Tibial artery (tissue), 4 donors: ENCODE results near the gene B4GALT1.
A peak's percentile ranks its signal among the peaks of the same experiment; 100 is the strongest.

Source experiments
- DNase-seq, 2 donors: peaks; one replicate each; pipeline ENCODE4 v3.0.0-alpha.2; 2019
- H3K27ac ChIP-seq, 2 donors: fragments of 200-600 bp; sonication (generic) in 1 of 2; 1 replicate in 1 of 2; 2 replicates in 1 of 2; pipeline ENCODE4 v1.5.1; 2018 to 2019; ENCODE audit warnings: mild to moderate bottlenecking in 1 of 2
- H3K27me3 ChIP-seq, 2 donors: fragments of 200-600 bp; sonication (generic) in 1 of 2; one replicate each; pipeline versions ENCODE4 v1.5.1 to v1.6.0; 2016 to 2019
- H3K36me3 ChIP-seq, 3 donors: fragments of 200-600 bp; sonication (generic) in 2 of 3; one replicate each; pipeline ENCODE4 v1.5.1; 2016 to 2019; ENCODE audit warnings: mild to moderate bottlenecking in 2 of 3
- H3K4me1 ChIP-seq, 4 donors: fragments of 200-600 bp; sonication (generic) in 2 of 4; 1 replicate in 3 of 4; 2 replicates in 1 of 4; pipeline ENCODE4 v1.5.1; 2016 to 2019
- H3K4me3 ChIP-seq, 2 donors: fragments of 200-600 bp; sonication (generic) in 1 of 2; 1 replicate in 1 of 2; 2 replicates in 1 of 2; pipeline ENCODE4 v1.5.1; 2018 to 2019; ENCODE audit warnings: mild to moderate bottlenecking in 2 of 2
- H3K9me3 ChIP-seq, 3 donors: fragments of 200-600 bp; sonication (generic) in 1 of 3; one replicate each; pipeline ENCODE4 v1.5.1; 2016 to 2019
- intact Hi-C: fragments of 100-400 bp; cut with DNase I; formaldehyde crosslinking; loops from one replicate; pipeline ENCODE4 v1.15.0; 2023; ENCODE audit warnings: low total_unique reads
- TF ChIP-seq, protein P1 (sequence below), 2 experiments: fragments of 200-600 bp in 1 of 2; fragments of 450-650 bp in 1 of 2; IDR thresholded peaks; one replicate each; pipeline ENCODE4 v1.5.1; 2017 to 2019; ENCODE audit warnings: antibody characterized with exemption in 2 of 2, mild to moderate bottlenecking in 1 of 2, moderate library complexity in 1 of 2

The B4GALT1 gene

GRCh38 chr9:33175649-33176325, 8.7 kb upstream of the B4GALT1 start:
- H3K27ac ChIP-seq, result no peak overlapping the region
- TF ChIP-seq, protein P1, sequence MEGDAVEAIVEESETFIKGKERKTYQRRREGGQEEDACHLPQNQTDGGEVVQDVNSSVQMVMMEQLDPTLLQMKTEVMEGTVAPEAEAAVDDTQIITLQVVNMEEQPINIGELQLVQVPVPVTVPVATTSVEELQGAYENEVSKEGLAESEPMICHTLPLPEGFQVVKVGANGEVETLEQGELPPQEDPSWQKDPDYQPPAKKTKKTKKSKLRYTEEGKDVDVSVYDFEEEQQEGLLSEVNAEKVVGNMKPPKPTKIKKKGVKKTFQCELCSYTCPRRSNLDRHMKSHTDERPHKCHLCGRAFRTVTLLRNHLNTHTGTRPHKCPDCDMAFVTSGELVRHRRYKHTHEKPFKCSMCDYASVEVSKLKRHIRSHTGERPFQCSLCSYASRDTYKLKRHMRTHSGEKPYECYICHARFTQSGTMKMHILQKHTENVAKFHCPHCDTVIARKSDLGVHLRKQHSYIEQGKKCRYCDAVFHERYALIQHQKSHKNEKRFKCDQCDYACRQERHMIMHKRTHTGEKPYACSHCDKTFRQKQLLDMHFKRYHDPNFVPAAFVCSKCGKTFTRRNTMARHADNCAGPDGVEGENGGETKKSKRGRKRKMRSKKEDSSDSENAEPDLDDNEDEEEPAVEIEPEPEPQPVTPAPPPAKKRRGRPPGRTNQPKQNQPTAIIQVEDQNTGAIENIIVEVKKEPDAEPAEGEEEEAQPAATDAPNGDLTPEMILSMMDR (IDR thresholded peaks at IDR 0.05), result no peak
- no peaks in the 10 kb centered on the region for H3K27me3 ChIP-seq
- H3K36me3 ChIP-seq, result no peaks in the 10 kb centered on the region
- no peak overlapping the region for H3K4me3 ChIP-seq
- no peak for DNase-seq
- intact Hi-C loops, result no loop called here
- peaks cover 0 to 22% (median 7%) of the 10 kb centered on the region in 4 donors for H3K4me1 ChIP-seq
- no peaks in the 10 kb centered on the region for H3K9me3 ChIP-seq

GRCh38 chr9:33172256-33173238, 5.4 kb upstream of the B4GALT1 start:
- no peaks in the 10 kb centered on the region for H3K9me3 ChIP-seq
- no peak overlapping the region for H3K27ac ChIP-seq
- peaks cover 0 to 20% (median 11%) of the 10 kb centered on the region in 4 donors for H3K4me1 ChIP-seq
- no peak overlapping the region for H3K4me3 ChIP-seq
- H3K27me3 ChIP-seq, result no peaks in the 10 kb centered on the region
- no peaks in the 10 kb centered on the region for H3K36me3 ChIP-seq
- no peak for DNase-seq
- TF ChIP-seq, protein P1 (IDR thresholded peaks at IDR 0.05), result no peak
- intact Hi-C loops, result no loop called here

- no peaks in the 10 kb centered on the region for H3K36me3 ChIP-seq
- H3K9me3 ChIP-seq, result no peaks in the 10 kb centered on the region
- H3K27ac ChIP-seq, result no peak overlapping the region
- H3K4me1 ChIP-seq, result peaks cover 0 to 21% (median 11%) of the 10 kb centered on the region in 4 donors
- no peak overlapping the region for H3K4me3 ChIP-seq
- intact Hi-C loops, result no loop called here
- peak in 1 of 2 donors; percentile 78 for DNase-seq
- TF ChIP-seq, protein P1 (IDR thresholded peaks at IDR 0.05), result no peak
- H3K27me3 ChIP-seq, result no peaks in the 10 kb centered on the region
Observed at GRCh38 chr9:33170464-33171415, 3.6 kb upstream of the B4GALT1 start.

- Histone ChIP-seq H3K9me3 (no peaks in the 10 kb centered on the region), H3K36me3 (no peaks in the 10 kb centered on the region), H3K4me3 (no peak overlapping the region), H3K27ac (peak overlapping the region; percentile 95 to 98), H3K4me1 (peaks cover 0 to 25% (median 17%) of the 10 kb centered on the region in 4 donors), H3K27me3 (no peaks in the 10 kb centered on the region)
- intact Hi-C loops, result loop anchor here (5.0 kb wide), 1 partner anchor 87 kb away; no protein-coding TSS in a partner anchor
- TF ChIP-seq, protein P1 (IDR thresholded peaks at IDR 0.05), result no peak
- DNase-seq, result no peak
Observed at GRCh38 chr9:33168941-33169544, 1.9 kb upstream of the B4GALT1 start.
